Vagina (tissue), 2 donors: ENCODE data around the gene GLOD4. TPM values are rescaled to one million over a fixed set of nuclear protein-coding genes. Genes with fewer than 3 reads are reported as not detected.
"Not testable (repeated sequence)": the region's sequence is repeated elsewhere in the genome, so short reads cannot be mapped to it uniquely, and the experiment has no call there.

Source experiments
- DNase-seq, 2 donors: peaks; one replicate each; pipeline ENCODE4 v3.0.0-alpha.2; 2017; ENCODE audit errors: extremely low spot score in 2 of 2
- H3K27ac ChIP-seq: fragments of 200-600 bp; sonication (generic); one replicate; pipeline ENCODE4 v1.5.1; 2019
- H3K27me3 ChIP-seq: fragments of 200-600 bp; sonication (generic); one replicate; pipeline ENCODE4 v1.5.1; 2019
- H3K36me3 ChIP-seq, 2 donors: fragments of 200-600 bp; sonication (generic); one replicate each; pipeline ENCODE4 v1.5.1; 2017 to 2019
- H3K4me1 ChIP-seq: fragments of 200-600 bp; sonication (generic); one replicate; pipeline ENCODE4 v1.5.1; 2019
- H3K4me3 ChIP-seq, 2 donors: fragments of 200-600 bp; sonication (generic); 1 replicate in 1 of 2; 2 replicates in 1 of 2; pipeline ENCODE4 v1.5.1; 2016 to 2019
- H3K9me3 ChIP-seq: fragments of 200-600 bp; sonication (generic); one replicate; pipeline ENCODE4 v1.5.1; 2019
- POLR2A ChIP-seq, 2 donors: fragments of 450-650 bp; IDR thresholded peaks; one replicate each; pipeline ENCODE4 v1.6.1; 2017; ENCODE audit warnings: antibody characterized with exemption in 2 of 2, mild to moderate bottlenecking in 2 of 2, moderate library complexity in 2 of 2
- POLR2AphosphoS5 ChIP-seq, 2 donors: sonication (generic); formaldehyde crosslinking; IDR thresholded peaks; one replicate each; pipeline ENCODE4 v1.9.0; 2017; ENCODE audit warnings: antibody characterized with exemption in 2 of 2, mild to moderate bottlenecking in 2 of 2, low read depth in 1 of 2; ENCODE audit not compliant: insufficient read depth in 1 of 2
- intact Hi-C: fragments of 100-400 bp; cut with DNase I; formaldehyde crosslinking; loops from one replicate; pipeline ENCODE4 v1.15.1; 2023
- total RNA-seq: library from RNA; depleted of rRNA; stranded (reverse); fragments of >200 nt; gene quantifications from one replicate; pipeline ENCODE4 v1.2.3, GENCODE V29; 2016
- TF ChIP-seq, protein P1 (sequence below), 3 experiments: fragments of 450-650 bp in 2 of 3; fragments of 200-600 bp in 1 of 3; sonication (generic) in 1 of 3; IDR thresholded peaks; one replicate each; pipeline ENCODE4 v1.5.1; 2017 to 2019; ENCODE audit warnings: antibody characterized with exemption in 3 of 3, mild to moderate bottlenecking in 2 of 3, moderate library complexity in 2 of 3

The GLOD4 gene
- total RNA-seq, 1 donor from 2014 or later = 36.8 TPM

DNA sequence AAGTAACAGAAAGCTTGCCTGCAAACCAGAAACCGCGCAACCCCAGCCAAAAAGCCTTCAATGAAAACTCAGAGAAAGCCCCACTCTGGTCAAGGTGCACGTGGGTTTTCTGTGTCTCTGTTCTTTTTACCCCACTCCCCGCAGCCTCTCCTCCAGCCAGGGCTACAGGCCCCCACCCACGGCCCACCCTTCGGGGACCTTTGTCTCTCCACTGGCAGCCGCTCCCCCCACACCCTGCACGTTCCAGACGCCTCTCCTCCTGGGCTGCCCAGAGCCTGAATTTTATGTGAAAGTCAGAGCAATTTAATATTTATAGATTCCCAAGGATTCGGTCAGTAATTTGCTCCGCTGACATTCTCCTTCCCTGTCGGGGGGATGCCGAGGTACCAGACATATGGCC lies 24.3 kb upstream of the GLOD4 start:
- peaks cover 0 to 21% of the 10 kb centered on the region in 2 donors for H3K36me3 ChIP-seq
- H3K27me3 ChIP-seq = no peaks in the 10 kb centered on the region
- no peak overlapping the region for H3K4me3 ChIP-seq
- no peaks in the 10 kb centered on the region for H3K9me3 ChIP-seq
- TF ChIP-seq, protein P1, sequence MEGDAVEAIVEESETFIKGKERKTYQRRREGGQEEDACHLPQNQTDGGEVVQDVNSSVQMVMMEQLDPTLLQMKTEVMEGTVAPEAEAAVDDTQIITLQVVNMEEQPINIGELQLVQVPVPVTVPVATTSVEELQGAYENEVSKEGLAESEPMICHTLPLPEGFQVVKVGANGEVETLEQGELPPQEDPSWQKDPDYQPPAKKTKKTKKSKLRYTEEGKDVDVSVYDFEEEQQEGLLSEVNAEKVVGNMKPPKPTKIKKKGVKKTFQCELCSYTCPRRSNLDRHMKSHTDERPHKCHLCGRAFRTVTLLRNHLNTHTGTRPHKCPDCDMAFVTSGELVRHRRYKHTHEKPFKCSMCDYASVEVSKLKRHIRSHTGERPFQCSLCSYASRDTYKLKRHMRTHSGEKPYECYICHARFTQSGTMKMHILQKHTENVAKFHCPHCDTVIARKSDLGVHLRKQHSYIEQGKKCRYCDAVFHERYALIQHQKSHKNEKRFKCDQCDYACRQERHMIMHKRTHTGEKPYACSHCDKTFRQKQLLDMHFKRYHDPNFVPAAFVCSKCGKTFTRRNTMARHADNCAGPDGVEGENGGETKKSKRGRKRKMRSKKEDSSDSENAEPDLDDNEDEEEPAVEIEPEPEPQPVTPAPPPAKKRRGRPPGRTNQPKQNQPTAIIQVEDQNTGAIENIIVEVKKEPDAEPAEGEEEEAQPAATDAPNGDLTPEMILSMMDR (IDR thresholded peaks at IDR 0.05) = no peak
- TF ChIP-seq POLR2A (IDR thresholded peaks at IDR 0.05) (no peak), POLR2AphosphoS5 (IDR thresholded peaks at IDR 0.05; ENCODE audit: insufficient read depth in 1 of 2, low read depth in 1 of 2) (no peak)
- no peak overlapping the region for H3K27ac ChIP-seq
- intact Hi-C loops = no loop called here
- no peaks in the 10 kb centered on the region for H3K4me1 ChIP-seq
- no peak for DNase-seq

DNA sequence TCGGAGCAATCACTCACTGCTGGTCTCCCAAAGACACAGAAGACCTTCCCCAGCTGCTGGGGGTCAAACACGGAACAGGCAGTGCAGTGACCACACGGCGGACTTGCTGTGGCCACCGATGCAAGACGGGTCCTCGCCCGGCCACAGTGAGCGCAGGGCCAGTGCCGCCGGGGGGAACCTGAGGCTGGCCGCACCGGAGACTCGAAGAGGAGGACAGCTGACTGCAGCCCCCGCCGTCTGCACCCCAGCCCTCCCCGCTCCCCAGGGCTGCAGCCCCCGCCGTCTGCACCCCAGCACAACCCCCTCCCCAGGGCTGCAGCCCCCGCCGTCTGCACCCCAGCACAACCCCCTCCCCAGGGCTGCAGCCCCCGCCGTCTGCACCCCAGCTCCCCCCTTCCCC lies 23.8 kb upstream of the GLOD4 start:
- DNase-seq, H3K27me3 ChIP-seq, intact Hi-C loops, H3K27ac ChIP-seq, H3K4me3 ChIP-seq, H3K9me3 ChIP-seq, H3K4me1 ChIP-seq: not testable (repeated sequence)
- H3K36me3 ChIP-seq = peaks cover 0 to 21% of the 10 kb centered on the region in 2 donors

DNA sequence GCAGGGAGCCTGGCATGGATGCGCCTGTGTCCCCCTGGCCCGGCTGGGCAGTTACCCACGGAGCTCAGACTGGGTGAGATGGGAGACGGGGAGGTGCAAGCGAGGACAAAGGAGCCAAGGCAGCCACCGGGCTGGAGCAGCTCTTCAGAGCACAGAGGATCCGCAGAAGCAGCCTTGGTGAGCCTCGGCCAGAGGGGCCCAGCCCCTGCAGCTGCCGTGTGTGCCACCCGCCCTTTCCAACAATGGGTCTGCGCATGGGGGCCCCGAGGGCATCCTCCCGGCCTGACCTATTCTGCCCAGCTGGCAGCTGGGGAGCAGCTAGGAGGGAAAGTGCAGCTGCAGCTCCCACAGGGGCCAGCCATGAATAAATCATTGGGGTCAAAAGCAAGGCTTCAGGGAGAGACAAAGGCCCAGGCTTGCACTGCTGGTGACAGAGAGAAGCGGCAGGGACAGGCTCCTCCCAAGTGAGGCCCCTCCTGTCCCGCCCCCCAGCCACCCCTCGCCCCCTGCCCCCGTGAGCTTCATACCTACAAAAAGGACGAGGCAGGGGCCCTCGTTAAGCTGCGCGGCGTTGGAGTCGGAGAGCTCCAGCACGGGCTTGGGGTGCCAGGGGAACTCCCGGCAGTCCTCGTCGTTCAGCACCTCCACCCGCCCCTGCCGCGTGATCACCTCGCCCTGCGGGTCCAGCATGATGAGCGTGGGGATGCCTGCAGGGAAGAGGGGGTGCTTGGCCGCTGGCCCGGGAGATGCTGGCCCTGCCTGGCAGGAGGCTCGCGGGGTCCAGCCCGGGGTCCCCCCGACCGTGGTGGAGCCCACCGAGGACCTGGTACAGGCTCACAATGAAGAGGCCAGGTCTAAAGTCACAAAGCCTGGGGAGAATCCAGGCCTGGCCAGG lies 22.7 kb upstream of the GLOD4 start:
- peaks cover 0 to 21% of the 10 kb centered on the region in 2 donors for H3K36me3 ChIP-seq
- H3K4me3 ChIP-seq = no peak overlapping the region
- no peaks in the 10 kb centered on the region for H3K27me3 ChIP-seq
- no peaks in the 10 kb centered on the region for H3K4me1 ChIP-seq
- intact Hi-C loops = no loop called here
- H3K9me3 ChIP-seq = no peaks in the 10 kb centered on the region
- no peak for DNase-seq
- H3K27ac ChIP-seq = no peak overlapping the region
- TF ChIP-seq, protein P1 (IDR thresholded peaks at IDR 0.05) = no peak
- TF ChIP-seq POLR2A (IDR thresholded peaks at IDR 0.05) = no peak

DNA sequence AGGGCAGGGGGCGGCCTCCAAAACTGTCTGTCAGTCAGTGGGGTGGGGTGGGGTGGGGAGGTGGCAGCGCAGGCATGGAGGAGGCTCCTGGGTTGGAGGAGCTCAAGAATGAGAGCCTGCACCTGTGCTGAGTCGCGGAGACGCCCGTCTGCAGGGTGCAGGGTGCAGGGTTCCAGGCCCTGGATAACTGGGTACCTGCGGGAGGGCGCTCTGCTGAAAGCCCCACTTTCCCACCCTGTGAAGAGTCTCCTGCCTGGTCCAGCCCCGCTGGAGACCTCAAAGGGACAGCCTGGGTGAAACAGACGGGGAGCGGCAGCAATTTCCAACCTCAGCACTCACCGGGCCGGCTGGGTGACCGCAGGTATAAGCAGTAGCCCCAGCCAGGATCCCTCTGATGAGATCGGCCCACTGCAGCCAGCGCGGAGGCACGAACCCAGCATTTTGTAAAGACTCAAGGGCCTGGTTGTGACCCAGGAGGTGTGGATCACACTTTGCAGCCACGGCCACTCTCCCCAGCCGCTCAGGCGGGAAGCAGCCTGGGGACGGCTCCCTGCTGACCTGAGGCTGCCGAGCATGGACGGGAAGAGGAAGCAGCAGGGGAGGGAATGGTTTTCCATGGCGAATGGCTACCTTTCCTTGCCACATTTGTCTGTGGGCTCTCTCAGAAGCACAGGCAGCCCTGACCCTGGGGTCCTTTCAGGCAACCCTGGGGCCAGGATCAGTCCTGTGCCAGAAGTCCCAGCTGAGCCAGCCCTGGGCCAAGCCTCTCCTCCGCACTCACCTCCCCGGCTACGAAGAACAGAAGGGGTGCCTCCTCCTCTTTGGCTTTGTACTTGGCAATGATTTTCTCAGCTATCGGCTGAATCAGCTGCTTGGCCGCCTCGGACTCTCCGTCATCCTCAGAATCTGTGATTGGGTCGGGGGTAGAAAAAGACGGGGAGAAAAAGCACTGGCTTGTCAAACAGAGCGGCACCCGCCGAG lies 21.1 kb upstream of the GLOD4 start:
- Histone ChIP-seq H3K27me3 (no peaks in the 10 kb centered on the region), H3K4me1 (no peaks in the 10 kb centered on the region), H3K9me3 (no peaks in the 10 kb centered on the region), H3K36me3 (peaks cover 0 to 30% of the 10 kb centered on the region in 2 donors), H3K27ac (no peak overlapping the region), H3K4me3 (no peak overlapping the region)
- intact Hi-C loops = no loop called here
- no peak for TF ChIP-seq POLR2A (IDR thresholded peaks at IDR 0.05)
- TF ChIP-seq, protein P1 (IDR thresholded peaks at IDR 0.05) = no peak
- TF ChIP-seq POLR2AphosphoS5 (IDR thresholded peaks at IDR 0.05; ENCODE audit: insufficient read depth in 1 of 2, low read depth in 1 of 2) = no peak
- DNase-seq = no peak

DNA sequence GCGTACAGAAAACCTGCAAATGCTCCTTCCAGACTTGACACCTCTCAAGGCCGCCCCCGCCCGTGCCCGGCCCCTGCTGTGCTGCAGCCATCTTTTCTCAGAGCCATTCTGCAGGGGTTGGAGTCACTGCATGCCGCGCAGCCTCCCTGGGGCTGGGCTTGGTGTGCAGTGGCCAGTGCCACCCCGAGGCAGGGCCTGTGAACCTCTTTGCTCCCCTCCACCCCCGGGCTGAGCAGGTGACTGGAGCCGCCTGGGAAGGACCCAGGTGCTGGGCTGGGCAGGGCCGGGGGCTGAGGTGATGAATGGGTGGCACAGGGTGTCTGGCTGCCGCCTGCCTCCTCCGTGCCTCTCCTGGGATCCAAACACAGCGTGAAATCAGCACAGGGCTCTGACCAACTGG lies 20.4 kb upstream of the GLOD4 start:
- intact Hi-C loops = no loop called here
- no peaks in the 10 kb centered on the region for H3K4me1 ChIP-seq
- TF ChIP-seq POLR2AphosphoS5 (IDR thresholded peaks at IDR 0.05; ENCODE audit: insufficient read depth in 1 of 2, low read depth in 1 of 2) (no peak), POLR2A (IDR thresholded peaks at IDR 0.05) (no peak)
- TF ChIP-seq, protein P1 (IDR thresholded peaks at IDR 0.05) = no peak
- no peak overlapping the region for H3K4me3 ChIP-seq
- H3K36me3 ChIP-seq = peaks cover 0 to 30% of the 10 kb centered on the region in 2 donors
- H3K27ac ChIP-seq = no peak overlapping the region
- DNase-seq = no peak
- no peaks in the 10 kb centered on the region for H3K27me3 ChIP-seq
- H3K9me3 ChIP-seq = no peaks in the 10 kb centered on the region
